Middle frontal gyrus (tissue), 1 donor: Measurements from ENCODE around the gene INO80B.
"Not testable (repeated sequence)": the region's sequence is repeated elsewhere in the genome, so short reads cannot be mapped to it uniquely, and the experiment has no call there.

Experiments
- DNase-seq: peaks from one replicate; pipeline ENCODE4 v3.0.0-alpha.2; 2015; ENCODE audit warnings: low spot score; ENCODE audit errors: extremely low spot score

INO80B gene

DNA sequence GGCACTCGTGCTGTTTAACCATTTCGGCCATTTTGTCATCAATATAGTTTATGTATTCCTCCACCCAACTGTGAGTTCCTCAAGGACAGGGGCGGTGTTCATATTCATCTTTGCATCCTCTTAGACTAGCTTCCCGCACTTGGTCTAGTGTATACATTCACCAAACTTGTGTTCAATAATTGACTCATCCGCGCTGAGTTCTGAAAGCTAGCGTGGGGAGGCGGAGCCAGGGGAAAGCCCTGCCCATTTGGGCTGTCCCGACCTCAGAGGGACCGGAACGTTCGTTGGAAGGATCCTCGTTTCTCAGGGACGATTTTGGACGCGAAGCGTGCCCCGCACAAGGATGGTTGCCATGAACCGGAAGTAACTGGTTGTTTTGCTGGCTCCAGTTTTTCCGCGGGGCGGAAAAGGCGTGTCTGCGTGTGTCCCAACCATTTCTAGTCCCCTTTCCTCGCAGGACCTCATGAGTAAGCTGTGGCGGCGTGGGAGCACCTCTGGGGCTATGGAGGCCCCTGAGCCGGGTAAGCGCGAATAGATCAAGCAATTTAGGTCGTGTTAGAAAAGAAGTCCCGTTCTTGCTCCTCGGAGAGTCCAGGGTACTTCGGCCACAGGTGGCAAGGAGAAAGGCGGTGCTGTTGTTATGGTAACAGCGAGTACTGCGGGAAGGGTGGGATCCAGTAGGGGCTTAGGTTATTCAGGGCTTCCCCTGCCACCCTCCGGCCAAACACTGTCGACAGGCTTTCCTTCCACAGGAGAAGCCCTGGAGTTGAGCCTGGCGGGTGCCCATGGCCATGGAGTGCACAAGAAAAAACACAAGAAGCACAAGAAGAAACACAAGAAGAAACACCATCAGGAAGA lies at the start of gene INO80B:
TSS of gene INO80B (plus strand) at position 434 of the 858 bp plus-strand sequence. CDS start at position 464, 30 bp downstream.
- peak; percentile 94 for DNase-seq

DNA sequence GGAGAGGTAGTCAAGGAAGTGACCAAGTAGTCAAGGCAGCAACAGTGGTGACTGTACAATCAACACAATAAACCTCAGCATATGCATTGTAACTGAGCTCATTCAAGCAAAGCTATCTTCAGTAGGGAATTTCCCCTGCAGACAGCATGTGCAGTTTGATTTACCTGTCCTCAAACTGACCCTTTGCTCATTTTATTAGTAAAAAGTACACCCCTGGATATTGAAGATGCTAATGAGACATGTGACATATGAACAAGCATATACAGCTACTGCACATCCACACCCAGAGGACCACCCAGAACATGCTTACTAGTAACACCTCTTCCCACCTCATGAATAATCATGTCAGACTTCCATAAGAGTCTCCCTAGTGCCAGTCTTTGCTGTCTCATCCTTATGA lies 48.9 kb upstream of the INO80B start:
- no peak for DNase-seq

DNA sequence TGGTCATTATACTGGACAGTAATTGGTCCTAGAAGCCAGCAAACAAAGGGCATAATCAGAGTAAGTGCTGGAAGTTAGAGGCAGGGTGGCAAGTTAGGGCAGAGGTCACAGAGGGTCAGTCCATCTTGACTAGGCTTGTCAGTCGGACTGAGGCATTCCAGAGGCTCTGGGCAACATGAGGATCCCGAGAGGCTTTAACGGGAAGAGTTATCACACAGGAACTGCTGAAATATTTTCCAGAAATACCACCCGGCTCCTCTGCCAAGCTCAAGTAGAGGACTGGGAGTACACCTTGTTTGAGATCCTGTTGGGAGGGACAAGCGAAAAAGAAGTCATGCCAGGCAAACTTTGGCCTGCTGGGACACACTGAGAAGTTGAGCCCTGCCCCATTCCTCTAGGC lies 47.2 kb upstream of the INO80B start:
- no peak for DNase-seq

DNA sequence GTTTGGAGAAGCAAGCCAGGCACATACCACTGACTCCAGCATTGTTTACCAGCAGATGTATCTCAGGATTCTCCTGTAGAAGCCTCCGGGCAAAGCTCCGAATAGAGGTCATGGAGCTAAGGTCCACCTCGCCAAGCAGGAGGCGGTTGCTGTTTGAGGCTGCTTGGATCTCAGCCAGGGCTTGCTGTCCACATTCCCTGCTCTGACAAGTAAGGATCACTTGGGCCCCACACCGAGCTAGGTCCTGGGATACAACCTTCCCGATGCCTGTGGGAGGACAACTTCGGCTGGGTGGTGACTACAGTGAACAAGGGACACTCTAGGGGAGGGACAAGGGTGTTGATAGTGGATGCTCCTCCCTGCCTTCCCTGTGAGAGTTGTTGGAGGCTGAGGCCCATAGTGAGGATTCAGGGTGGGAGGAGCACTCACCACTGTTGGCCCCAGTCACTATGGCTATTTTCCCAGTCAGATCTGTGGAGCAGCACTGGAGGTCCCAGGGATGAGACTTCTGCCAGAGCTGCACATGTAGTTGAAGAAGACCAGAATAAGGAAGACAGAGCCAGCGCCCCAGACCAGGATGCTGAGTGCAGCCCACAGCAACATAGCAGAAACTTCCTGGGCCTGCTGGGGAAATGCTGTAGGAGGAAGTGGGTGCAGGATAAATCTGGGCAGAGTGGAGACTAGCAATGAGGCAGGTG lies 41.7 kb upstream of the INO80B start:
- DNase-seq = no peak

DNA sequence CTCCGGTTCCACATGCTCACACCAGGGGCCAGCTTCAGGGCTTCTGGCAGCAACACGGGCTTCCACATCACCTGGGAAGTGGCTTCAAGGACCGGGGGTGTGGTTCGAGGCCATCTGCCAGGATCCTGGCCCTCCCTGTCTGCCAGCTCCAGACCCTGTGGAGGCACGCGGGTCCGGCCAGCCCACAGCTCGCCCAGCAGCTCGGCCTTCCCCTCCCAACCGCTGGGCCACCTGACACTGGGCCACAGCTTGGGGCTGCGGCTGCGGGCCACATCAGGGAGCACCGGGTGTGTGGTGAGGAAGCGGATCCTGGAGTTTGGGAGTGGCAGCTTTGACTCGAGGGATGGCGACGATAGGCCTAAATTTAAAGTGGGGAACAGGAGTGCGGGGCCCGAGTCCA lies 40.4 kb upstream of the INO80B start:
- DNase-seq = no peak

DNA sequence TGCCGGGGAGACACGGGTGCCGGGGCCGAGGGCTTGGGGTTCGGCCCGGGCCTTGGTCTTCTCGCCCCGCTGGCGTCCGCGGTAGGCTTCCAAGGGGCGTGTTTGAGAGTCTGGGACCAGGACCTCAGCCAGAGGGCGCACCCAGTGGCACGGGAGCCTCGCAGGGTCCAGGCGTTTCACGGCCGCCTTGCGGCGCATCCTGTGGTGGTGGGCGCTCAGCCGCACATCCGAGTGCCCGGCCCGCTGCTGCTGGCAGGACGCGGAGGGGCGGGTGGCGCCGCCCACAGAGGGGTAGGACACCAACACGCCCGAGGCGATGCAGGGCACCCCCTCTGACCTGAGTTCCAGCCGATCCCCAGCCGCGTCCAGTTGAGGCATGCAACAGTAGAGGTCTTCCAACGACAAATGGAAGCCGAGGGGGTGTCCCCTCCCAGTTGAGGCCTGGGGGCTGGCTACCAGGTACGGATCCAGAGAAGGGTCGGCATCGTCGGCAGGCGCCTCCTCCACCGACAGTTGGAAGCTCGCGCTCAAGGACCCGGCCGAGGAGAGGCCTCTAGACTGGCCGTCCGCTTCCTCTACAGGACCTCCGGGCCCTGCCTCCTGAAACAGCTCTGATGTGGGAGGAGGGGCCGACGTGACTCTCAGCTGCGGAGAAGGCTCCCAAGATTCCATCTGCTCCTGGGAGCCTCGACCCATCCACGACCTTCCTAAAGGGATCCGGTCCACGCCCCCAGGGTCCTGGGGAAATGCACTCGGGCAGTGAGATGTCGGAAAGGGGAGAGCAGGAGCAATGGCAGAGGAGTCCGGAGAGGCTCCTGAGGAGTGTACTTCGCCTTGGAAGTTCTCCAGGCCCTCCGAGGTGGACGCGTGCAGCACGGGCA lies 39.8 kb upstream of the INO80B start:
- no peak for DNase-seq

DNA sequence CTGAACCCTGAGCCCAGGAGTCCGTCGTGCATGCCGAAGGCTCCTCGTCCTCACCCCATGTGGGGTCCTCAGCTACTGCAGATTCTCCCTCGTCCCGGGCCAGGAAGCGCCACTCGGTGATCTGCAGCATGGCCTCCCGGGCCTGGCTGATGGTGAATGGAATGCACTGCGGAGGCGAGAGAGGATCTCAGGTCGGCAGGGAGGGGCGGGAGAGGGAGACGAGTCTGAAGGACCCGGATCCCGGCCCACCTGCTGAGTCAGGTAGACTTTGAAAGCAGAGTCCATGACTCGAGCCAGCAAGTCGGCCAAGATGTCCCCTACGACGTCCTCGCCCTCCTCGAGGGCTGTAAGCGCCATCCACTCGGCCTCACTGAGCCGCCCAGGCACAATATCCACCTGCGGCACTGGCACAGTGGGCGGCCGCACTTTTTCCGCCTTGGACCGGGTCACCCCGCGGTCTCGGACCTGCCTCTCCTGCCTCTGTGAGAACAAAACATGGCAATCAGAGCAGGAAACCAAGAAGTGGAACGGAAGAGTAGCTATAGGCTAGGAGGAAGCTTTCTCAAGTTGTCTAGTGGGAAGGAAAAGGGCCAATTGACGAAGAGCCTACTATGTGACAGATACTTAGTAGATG lies 39.0 kb upstream of the INO80B start:
- DNase-seq = no peak

DNA sequence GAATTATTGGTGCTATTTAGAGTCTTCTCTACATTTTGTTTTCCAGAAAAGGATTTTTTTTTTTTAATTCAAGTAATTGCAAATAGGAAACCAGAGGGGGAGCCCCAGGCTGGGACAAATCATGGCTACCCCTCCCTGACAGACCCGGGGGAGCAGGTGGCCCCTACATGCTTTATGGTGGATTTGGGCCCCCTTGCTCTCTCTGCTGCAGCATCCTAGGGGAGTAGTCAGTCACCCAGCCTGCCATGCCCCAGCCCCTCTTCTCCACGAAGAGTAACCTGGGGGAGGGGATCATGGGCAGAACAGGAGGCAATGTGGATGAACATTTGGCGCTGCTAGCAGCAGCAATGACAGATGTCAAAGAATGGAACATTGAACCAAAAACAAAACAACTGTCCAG lies 38.1 kb upstream of the INO80B start:
- DNase-seq = no peak

DNA sequence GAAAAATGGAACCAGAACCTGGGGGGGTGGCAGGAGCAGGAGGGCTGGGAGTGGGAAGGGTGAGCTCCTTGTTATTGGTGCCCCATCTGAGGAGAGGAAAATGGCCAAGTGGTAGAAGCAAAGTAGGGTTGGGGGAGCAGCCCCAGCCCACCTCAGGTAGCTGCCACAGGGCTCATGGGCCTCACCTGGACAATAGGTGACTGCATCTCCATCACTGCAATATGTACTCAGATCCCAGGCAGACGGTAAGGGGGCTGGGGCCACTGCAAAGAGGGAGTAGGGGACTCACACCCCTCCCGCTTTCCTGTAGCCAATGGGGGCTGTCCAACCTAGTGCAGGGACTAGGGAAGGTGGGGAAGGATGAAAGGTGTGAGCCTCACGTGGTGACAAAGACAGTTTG lies 37.7 kb upstream of the INO80B start:
- no peak for DNase-seq

DNA sequence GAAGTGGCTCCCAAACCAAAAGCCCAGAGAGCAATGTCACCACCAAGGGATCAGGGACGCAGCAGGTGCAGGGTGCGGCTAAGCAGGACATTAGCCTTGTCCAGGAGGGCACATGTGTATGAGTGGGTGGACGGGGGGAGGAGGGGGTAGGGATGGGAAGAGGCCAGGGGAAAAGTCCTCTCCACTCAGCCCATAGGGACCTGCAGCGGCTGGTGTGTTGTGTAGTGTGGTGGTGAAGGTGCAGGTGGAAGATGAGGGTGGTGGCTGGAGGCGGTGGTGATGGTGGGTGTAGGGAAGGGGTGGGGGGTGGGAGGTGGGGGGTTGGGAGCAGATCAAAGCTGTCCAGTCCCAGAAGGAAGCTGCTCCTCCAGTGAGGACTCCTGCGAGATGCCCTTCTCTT lies 37.1 kb upstream of the INO80B start:
- no peak for DNase-seq

DNA sequence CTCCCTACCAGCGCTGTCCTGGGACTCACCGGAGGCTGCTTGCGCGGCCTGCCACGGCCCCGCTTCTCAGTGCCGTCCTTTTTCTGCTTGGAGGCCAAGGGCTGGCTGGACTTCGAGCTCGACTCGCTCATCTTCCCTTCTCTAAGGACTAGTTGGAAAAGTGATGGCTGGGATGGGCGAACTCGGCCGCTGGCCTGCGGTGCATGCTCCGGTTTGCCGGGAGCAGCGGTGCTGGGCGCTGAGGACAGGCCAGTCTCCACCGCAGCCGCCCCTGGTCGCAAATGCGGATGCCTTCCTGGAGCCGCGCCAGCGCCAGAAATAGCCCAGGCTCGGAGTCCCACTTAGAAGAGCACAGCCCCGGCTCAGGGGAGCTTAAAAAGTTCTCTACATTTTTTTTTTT lies 36.6 kb upstream of the INO80B start:
- DNase-seq = no peak

DNA sequence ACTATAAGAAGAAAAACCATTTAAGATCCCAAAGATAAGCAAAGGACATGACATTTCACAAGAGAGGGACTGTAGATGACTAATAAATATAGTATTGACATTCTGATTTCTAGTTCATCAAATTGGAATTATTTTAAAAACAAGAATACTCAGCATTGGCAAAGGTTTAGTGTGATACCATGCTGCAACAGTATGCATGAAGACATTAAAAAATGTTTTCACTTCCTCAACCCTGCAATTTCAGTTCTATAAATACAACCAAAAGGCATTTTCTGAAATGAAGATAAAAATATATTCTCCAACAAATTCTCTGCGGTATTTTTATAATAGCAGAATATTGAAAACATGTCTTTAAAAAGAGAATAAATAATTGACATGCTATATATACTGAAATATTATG lies 35.5 kb upstream of the INO80B start:
- DNase-seq = no peak

DNA sequence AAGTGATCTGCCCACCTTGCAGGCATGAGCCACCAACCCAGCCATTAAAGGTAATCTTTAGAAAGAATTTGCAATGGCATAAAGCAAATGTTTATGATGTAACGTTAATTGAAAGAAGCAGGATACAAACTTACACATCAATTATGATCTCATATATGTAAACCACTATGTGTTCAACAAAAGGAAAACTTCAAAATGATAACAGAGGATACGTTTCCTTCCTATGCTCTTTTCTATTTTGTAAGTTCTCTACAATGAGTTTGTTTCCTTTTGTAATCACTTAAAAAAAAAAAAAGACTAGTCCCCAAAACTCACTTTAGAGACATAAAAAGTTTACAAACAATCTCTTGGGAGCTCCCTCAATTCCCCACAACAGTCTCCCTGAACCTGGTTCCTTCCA lies 34.9 kb upstream of the INO80B start:
- DNase-seq = no peak

DNA sequence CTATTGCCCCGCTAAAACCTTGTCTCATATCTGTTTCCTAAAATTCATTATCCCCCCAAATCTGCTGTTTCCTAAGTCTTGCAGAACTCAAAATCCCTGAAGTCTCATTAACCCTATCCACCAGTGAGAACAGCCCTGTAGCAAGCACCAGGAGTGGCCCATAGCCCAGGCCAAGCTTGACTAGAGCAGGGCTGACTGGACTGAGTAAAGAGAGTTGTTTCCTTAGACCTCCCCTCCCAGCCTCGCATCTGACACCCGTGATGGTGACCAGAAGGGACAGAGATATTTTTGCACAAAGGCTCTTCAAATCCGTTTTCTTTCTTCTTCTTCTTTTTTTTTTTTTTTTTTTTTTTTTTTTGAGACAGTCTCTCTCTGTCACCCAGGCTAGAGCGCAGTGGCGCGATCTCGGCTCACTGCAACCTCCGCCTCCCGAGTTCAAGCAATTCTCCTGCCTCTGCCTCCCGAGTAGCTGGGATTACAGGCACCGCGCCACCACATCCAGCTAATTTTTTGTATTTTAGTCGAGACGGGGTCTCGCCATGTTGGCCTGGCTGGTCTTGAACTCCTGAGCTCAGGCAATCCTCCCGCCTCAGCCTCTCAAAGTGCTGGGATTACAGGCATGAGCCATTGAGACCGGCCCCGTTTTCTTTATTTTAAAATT lies 34.3 kb upstream of the INO80B start:
- not testable (repeated sequence) for DNase-seq

DNA sequence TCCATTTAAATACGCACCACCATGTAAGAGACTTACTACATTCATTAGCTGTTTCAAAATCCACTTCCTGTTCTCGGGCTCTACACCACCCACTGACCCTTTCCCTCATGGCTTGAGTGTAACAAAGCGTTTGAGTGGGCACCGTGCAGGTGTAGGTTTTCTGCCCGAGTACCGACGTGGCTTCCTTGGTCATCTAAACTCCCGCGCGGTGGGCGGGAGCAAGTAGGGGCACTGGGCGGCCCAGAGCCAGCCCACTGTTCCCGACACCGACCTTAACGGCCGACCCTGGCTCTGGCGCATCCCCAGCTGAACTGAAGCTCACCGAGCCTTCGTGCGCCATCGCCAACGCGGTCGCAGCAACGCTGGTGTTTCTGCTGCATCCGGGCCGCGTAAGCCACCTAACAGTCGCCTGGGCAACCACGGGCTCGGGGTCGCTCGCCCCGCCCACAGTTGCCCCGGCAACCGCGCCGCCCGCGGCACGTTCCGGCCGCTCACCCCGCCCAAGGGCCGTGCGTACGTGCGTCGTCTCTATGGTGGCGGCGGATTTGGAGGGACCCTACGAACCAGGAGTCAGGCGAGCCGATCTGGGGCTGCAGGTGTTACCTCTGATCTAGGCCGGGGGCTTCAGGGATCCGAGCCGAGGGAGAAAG lies 33.5 kb upstream of the INO80B start, which contains the start of the genes C2orf81 and WDR54:
TSS of gene C2orf81 (minus strand) at position 399 of the 650 bp plus-strand sequence. CDS start at position 340, 59 bp downstream.
TSS of gene WDR54 (plus strand) at position 510 of the 650 bp plus-strand sequence. CDS start 424 bp downstream, outside the sequence.
- DNase-seq = peak; percentile 79

DNA sequence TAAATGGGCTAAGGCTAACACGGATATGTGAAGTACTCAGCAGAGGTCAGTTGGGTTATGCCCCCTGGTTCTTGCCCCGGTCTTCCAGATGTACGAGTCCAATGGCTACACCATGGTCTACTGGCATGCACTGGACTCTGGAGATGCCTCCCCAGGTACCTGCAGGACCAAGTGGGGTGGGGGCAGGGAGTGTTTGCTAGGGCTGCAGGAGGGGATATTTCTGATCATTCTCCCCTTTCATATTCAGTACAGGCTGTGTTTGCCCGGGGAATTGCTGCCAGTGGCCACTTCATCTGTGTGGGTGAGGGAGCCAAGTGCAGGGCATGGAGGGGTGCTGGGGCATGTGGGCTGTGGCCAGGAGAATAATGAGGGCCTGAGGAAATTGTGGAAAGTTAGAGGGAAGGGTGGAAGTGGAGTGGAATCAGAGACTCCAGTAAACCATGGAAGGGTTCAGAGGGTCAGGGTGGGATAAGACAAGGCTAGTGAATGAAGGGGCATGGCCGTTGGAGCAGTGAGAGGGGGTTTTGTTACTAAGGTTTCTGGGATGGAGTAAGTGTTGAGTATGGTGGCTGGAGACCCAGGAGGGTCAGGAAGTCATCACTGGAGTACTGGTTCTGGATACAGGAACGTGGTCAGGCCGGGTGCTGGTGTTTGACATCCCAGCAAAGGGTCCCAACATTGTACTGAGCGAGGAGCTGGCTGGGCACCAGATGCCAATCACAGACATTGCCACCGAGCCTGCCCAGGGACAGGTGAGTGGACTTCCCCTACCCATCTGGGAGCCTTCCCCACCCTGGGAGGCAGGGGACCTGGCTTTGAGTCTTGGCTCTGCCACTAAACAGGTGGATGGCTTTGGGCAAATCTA lies 31.4 kb upstream of the INO80B start:
- no peak for DNase-seq

DNA sequence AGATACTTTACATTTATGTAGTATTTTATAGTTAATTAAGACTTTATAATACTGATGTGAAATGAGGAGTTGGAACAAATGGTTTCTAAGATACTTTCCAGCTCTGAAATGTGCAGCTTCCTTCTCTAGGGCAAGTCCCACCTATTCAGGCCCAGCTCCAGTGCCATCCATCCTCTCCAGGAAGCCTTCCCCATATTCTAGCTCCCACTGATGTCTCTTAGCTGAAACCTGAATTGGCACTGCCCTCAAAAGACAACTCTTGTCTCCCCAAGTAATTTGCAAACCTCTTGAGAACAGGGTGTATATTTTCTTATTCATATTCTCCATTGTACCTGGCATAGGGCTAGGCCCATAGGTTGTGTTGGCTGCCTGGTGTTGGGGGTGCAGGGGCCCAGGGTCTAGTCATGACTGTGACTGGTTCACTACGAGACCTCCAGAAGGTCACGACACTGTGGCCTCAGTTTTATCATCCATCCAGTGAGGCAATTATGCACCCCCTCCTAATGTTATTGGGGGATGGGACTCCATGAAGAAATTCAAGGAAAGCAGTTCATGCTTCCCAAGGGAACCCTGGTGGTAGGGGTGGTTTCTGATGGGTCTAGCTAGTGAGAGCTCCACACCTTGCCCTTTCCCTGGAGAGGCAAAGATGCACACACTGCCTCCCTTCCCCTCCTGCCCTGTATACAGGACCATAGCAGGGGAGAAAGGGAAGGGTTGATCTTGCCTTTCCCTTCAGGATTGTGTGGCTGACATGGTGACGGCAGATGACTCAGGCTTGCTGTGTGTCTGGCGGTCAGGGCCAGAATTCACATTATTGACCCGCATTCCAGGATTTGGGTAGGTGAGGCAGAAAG lies 30.5 kb upstream of the INO80B start:
- no peak for DNase-seq

DNA sequence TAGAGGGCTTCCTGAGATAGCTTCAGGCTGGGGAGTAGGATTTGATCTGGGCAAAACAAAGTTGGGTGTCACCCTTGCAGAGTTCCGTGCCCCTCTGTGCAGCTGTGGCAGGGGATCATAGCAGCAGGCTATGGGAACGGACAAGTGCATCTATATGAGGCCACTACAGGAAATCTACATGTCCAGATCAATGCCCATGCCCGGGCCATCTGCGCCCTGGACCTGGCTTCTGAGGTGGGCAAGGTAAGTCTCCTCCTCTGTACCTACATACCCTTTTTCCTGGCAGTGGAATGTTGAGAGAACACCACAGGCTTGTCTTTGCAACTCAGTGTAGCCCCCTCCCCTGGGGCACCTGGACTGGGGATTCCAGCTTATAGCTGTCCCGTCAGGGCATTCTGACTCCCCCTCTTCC lies 29.9 kb upstream of the INO80B start:
- DNase-seq = no peak
